Measurements from ENCODE around the gene STX4. TPM values are rescaled to one million over a fixed set of nuclear protein-coding genes. Genes with fewer than 3 reads are reported as not detected.
A peak's percentile ranks its signal among the peaks of the same experiment; 100 is the strongest.

Gene STX4
- total and polyA plus RNA-seq, 9 of the 15 experiments (the other 6 are each of a cell fraction or from before 2014, with no cell fraction given): 3.2 to 48.0 (median 21.5) TPM

DNA sequence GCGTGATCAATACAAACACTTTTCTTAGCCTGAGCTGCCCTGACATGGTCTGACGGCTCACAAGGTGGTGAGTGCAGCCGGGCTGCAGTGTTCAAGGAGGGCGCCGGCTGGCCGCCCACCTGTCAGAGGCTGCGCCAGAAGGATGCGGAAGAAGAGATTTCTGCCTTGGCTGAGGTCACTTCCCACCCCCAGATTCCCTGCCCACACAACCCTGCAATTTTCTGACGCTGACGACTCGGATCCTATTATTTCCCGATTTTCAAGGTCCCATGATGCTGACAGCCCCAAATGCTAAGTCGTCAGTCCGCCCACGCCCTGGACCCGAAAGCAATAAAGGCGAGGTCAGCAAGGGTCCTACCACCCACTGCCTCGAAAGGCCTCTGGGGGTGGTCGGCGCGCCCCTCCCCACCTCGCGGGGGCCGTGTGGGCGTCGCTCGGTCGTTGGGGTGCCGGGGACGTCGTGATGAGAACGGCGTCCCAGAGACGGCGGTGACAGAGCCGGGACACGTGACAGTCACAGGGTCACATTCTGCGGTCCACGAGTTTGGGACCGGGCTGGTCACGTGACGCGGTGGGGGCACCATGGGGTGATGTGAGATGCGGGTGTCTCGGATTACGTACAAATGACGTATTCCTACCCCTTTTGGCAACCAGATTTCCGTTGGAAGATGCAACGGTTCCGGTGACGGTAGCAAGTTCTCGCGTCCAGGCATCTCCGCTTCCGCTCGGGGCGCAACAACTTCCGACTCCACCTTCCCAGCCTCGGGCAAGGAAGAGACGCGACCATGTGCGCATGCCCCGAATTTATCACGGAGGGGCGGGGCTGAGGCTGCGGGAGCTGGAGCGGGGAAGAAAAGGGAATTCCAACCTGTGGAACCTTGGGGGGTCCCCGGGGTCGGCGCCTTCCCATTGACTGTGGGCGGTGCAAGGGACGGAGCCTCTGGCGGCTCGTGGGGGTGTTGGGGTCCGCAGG, at the start of gene STX4 (continued):
- TF ChIP-seq, protein P1, sequence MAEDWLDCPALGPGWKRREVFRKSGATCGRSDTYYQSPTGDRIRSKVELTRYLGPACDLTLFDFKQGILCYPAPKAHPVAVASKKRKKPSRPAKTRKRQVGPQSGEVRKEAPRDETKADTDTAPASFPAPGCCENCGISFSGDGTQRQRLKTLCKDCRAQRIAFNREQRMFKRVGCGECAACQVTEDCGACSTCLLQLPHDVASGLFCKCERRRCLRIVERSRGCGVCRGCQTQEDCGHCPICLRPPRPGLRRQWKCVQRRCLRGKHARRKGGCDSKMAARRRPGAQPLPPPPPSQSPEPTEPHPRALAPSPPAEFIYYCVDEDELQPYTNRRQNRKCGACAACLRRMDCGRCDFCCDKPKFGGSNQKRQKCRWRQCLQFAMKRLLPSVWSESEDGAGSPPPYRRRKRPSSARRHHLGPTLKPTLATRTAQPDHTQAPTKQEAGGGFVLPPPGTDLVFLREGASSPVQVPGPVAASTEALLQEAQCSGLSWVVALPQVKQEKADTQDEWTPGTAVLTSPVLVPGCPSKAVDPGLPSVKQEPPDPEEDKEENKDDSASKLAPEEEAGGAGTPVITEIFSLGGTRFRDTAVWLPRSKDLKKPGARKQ (CRISPR knock-in tag; IDR thresholded peaks at IDR 0.05): no peak
- TF ChIP-seq ZNF253 (CRISPR knock-in tag; conservative IDR thresholded peaks at IDR 0.05): no peak
- no peak for TF ChIP-seq ZNF184 (CRISPR knock-in tag; IDR thresholded peaks at IDR 0.05)
- peak; percentile 46 for TF ChIP-seq NEUROD1 (IDR thresholded peaks at IDR 0.05; ENCODE audit: borderline replicate concordance, low read depth, low read length, partially characterized antibody)
- peak; percentile 86 for TF ChIP-seq SP1 (CRISPR knock-in tag; IDR thresholded peaks at IDR 0.05)
- peak; percentile 77; the same call in 1 of the 2 replicates for TF ChIP-seq KLF1 (tag; IDR thresholded peaks at IDR 0.05)
- TF ChIP-seq ZNF76 (CRISPR knock-in tag; IDR thresholded peaks at IDR 0.05; ENCODE audit: borderline replicate concordance): no peak

Measured in K562 (cell line).